ENCODE results near the gene PHC1.

DNA sequence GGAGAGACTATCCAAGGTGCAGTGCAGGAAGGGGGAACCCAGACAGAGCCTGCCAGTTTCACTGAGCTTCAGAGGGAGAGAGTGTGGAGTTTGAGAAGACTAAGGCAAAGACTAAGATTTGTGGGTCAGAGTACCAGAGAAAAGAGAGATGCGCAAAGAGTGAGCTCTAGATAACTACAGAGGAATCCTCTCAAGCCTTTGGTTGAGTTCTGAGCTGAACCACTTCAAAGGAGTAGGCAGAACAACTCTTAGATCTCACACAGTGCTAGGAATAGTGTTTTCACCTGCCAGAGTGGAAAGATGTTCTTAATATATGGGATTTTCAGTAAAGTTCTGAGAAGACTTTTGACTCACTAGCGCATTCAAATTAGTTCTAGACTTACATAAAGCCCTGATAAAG lies 45.9 kb downstream of the PHC1 start:
- TF ChIP-seq, protein P1, sequence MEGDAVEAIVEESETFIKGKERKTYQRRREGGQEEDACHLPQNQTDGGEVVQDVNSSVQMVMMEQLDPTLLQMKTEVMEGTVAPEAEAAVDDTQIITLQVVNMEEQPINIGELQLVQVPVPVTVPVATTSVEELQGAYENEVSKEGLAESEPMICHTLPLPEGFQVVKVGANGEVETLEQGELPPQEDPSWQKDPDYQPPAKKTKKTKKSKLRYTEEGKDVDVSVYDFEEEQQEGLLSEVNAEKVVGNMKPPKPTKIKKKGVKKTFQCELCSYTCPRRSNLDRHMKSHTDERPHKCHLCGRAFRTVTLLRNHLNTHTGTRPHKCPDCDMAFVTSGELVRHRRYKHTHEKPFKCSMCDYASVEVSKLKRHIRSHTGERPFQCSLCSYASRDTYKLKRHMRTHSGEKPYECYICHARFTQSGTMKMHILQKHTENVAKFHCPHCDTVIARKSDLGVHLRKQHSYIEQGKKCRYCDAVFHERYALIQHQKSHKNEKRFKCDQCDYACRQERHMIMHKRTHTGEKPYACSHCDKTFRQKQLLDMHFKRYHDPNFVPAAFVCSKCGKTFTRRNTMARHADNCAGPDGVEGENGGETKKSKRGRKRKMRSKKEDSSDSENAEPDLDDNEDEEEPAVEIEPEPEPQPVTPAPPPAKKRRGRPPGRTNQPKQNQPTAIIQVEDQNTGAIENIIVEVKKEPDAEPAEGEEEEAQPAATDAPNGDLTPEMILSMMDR (IDR thresholded peaks at IDR 0.05) = no peak
- TF ChIP-seq POLR2A (IDR thresholded peaks at IDR 0.05) = no peak

All from thyroid gland (tissue), 4 donors.